ENCODE data around the gene POC1A.

The POC1A gene

GRCh38 chr3:52097851-52098507, 56.2 kb downstream of the POC1A start:
- no peak for DNase-seq

- DNase-seq, result no peak
These were observed 58.0 kb downstream of the POC1A start for GRCh38 chr3:52095990-52096775.

GRCh38 chr3:52094571-52095485, 59.4 kb downstream of the POC1A start:
- no peak for DNase-seq

GRCh38 chr3:52093756-52094545, 60.3 kb downstream of the POC1A start:
- DNase-seq, result no peak

- no peak for DNase-seq
These were observed 61.3 kb downstream of the POC1A start for GRCh38 chr3:52092891-52093290.

- no peak for DNase-seq
These were observed 62.0 kb downstream of the POC1A start for GRCh38 chr3:52092271-52092660.

GRCh38 chr3:52091586-52092270, 62.5 kb downstream of the POC1A start:
- DNase-seq, result no peak

GRCh38 chr3:52090933-52091468, 63.2 kb downstream of the POC1A start:
- DNase-seq, result no peak

- DNase-seq, result no peak
These were observed 63.9 kb downstream of the POC1A start for GRCh38 chr3:52090131-52090932.

- DNase-seq, result no peak
These were observed 64.5 kb downstream of the POC1A start for GRCh38 chr3:52089691-52090090.

GRCh38 chr3:52088445-52089367, 65.5 kb downstream of the POC1A start:
- no peak for DNase-seq

- no peak for DNase-seq
These were observed 66.5 kb downstream of the POC1A start for GRCh38 chr3:52087731-52088130.

- no peak for DNase-seq
These were observed 67.1 kb downstream of the POC1A start for GRCh38 chr3:52086976-52087663.

- no peak for DNase-seq
These were observed 67.8 kb downstream of the POC1A start for GRCh38 chr3:52086461-52086860.

- no peak for DNase-seq
These were observed 68.4 kb downstream of the POC1A start for GRCh38 chr3:52085681-52086282.

GRCh38 chr3:52084954-52085680, 69.1 kb downstream of the POC1A start:
- DNase-seq, result no peak

- DNase-seq, result no peak
These were observed 69.8 kb downstream of the POC1A start for GRCh38 chr3:52084216-52084945.
